ENCODE results near the gene AMDHD2.

- TF ChIP-seq CTCF (IDR thresholded peaks at IDR 0.05; ENCODE audit: low read depth, low read length, poor library complexity, severe bottlenecking) (no peak), EZH2phosphoT487 (IDR thresholded peaks at IDR 0.05; ENCODE audit: borderline replicate concordance, low read length) (no peak)
Measured at GRCh38 chr16:2513405-2514332, 6.5 kb upstream of the AMDHD2 start, which contains the start of gene ATP6V0C.

All from DOHH2 (cell line).